ENCODE measurements around the gene RNF149.

- no peak for TF ChIP-seq CTCF (IDR thresholded peaks at IDR 0.05; ENCODE audit: low read depth, low read length)
- TF ChIP-seq POLR2A (IDR thresholded peaks at IDR 0.05; ENCODE audit: extremely low read depth, insufficient read length): no peak
- TF ChIP-seq MYC (IDR thresholded peaks at IDR 0.05; ENCODE audit: low read depth, low read length): no peak
Measured at GRCh38 chr2:101234169-101234938, 74.1 kb downstream of the RNF149 start.

Measured in NB4 (cell line).